Hematopoietic multipotent progenitor cell treated with erythropoietin and hydrocortisone succinate and interleukin-3 and kit ligand, for 17 days (in vitro differentiated cells): Measurements from ENCODE around the gene AKT1.

Source experiments
- DNase-seq: peaks from one replicate; pipeline ENCODE4 v3.0.0-alpha.2; 2015; ENCODE audit warnings: low spot score

The AKT1 gene

DNA sequence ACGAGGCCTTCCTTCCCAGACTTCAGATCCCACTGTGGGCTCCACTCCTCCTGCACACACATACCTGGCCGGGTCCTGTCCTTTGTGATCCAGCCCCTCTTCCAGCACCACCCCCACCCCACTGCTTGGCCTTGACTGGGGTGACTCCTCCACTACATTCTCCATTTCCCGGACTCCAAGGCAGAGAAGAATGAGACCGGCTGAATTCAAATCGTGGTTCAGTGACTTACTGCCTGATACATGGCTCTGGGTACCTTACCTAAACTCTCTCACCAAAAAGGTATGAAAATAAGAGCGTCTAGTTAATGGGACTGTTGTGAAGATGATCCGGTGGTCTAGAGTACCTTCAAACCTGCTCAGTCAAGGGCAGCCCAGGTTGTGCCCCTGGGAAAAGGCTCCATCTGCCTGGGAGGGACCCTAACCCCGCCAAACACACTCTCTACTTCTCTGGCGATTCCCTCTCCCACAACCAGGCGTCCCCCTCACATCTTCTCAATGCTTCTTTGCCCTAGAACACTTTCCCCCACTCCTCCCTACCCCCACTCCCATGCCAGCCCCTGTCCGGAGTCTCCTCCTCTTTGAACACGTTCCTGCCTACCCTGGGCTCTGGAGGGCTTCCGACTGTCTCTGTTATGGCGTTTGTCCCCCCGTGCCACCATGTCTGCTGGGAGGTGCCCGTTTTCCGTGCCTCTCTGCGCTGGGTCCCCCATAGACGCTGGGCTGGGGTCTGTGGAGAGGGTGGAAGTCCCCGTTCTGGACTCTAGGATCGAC lies 3.9 kb upstream of the AKT1 start:
- DNase-seq, result no peak

DNA sequence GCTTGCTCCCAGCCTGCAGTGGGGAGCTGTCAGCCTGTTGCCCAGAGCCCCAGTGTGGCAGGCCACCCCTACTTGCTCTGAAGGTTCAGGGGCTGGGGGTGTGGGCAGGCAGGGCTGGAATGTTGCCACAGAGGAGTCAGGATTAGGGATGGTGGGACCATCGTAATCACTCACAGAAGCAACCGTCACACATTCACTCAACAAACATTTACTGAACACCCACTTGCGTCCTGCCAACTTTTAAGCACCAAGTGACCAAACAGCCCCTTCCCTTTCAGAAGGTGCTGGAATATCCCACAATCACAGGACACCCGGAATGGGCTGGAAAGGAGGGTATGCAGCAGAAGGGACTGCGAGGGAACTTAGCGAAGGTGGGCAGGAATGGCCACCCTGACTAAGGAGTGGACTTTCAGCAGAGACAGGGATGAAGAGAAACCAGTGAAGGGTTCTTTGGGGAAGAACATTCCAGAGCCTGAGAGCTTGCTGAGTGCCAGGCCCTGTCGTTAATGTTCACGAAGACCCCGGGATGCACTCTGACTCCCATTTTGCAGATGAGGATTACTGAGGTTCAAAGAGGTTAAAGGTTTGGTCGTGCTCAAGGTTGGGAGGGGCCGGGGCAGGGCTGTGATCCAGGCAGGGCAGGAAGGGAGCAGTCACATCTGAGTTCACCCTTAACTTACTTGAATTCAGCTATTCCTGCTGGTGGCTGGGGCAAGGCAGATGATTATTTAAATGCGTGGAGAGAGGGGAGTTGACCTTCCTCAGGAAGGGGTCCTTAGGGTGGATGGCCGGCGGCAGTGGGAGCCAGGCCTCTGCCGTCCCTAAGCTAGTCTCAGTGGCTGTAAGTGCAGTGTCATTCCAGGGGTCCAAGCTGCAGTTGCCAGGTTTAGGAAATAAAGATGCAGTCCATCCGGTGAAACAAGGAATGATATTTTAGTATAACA lies 3.0 kb upstream of the AKT1 start:
- no peak for DNase-seq

DNA sequence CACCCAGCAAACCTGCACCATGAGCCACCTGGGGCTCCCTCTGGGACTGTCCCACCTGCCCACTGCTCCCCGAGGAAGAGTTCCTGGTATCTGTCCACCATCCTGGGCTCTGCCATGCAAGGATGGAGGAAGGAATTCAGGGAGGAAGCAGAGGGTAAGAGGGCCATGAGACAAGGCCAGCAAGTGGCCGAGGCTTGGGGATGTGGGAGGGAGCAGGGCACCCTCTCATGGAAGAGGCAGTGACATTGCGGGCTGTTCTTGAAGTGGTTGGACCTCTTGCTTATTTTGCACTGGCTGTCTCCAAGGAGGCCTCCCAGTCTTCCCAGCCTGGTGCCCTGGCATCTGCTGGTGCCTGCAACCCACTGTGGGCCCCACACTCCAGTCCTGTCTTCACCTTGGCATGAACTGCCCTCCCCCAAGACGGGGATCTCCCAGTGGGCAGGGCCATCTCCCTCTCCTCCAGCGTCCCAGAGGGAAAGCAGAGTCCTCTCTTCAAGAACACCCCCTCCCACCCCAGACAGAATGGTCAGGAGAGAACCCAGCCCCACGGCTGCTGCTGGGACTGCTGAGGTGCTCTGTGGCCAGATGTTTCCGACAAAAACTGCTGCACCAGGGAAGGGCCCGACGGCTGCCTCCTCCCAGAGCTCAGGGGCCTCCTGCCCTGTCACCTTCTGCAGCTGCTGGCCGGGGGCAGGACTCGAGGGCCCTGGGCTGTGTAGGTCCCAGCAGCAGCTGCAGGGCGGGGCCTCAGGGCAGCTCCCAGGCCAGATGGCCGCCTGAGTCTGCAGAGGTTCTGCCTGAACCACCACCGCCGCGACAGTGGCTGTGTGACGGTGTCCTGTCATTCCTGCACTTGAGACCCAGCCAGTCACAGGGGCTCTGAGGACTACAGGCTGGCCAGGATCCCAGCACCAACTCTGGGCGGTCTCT lies 1.8 kb upstream of the AKT1 start:
- no peak for DNase-seq

DNA sequence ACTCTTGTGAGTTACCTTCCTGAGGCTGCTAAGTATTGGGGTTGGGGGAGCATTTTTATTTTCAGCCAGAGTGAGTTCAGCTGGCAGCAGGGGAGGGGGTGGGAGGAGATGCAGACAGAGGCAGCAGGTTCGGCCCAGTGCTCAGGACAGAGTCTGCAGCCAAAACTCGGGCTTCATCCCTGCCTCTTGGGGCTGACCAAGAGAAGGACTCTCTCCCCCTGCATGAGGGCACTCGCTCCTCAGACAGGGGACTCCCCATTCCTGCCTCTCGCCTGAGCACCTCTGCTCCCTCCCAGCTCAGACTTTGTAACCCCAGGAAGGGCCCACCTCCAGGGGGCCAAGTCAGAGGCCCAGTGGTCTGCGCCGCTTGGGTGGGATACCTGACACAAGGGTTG lies 1.1 kb upstream of the AKT1 start:
- DNase-seq, result no peak

DNA sequence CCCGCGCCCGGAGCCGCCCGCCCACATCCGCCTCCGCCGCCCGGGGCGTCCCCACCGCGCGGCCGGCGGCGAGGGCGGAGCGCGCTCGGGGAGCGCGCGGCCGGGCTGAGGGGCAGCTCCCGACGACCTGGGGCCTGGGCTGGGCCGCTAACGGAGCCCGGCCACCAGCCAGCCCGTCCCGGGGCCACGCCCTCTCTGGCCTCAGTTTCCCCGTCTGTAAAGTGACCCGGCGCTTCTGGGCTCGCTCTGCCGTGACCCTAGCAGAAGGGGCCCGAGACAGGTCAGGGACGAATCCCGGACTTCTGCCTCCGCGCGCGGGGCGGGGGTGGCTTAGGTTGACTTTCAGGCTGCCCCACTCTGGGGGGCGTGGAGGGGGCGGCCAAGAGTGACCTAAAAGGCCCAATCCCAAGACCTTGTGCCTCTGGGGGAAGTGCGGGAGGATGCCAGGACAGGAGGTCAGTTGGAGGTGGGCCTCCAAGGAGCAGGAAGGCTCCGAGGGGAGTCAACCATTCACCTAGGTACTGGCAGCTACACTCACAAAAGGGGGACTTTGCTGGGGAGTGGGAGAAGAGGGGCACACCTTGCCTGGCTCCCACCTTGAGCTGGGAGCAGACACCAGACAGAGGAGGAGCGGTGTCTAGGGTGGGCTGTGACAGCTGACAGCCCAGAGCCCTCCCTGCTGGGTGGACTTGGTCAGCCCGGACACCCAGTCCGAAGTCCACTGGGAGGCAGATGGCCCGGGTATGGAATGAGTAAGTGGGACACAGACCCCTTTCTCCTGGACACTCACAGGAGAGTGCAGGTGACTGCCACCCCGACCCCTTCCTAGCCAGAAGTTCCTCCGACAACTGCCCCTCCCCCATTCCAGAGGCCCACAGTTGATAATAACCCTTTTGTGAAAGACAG lies 486 bp upstream of the AKT1 start:
- DNase-seq, result peak; percentile 20

DNA sequence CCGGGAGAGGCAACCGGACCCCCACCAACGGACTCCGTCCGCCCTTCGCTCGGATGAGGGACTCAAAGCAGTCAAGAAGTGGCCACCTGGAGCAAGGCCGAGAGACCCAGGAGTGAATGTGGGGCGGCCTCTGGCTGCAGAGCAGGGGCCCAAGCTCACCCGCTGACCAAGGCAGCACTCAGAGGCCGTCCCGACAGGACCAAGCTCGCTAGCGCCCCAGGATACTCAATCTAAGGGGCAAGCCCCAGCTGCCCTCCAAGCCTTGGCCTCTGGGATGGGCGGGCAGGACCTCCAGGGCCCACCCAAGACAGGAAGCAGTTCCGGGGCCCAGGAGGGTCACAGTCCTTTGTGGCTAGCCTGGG lies 936 bp downstream of the AKT1 start:
- DNase-seq, result peak; percentile 9

DNA sequence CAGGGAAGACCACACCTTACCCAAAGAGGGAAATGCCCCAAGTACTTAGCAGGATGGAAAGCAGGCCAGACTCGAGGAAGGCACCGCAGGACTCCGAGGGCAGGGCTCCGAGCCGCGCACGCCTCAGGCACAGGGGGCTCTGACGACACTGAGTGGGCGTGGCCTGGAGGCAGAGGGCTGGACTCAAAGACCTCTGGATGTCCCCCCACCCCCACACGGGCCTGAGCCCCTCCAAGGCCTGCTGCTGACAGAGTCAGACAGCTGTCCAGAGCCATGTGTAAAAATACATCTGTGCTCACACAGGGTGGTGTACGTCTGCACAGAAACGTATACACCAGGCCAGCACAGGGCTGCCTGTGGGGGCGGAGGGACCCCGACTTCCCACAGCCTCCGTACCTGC lies 1.4 kb downstream of the AKT1 start:
- peak; percentile 14 for DNase-seq

DNA sequence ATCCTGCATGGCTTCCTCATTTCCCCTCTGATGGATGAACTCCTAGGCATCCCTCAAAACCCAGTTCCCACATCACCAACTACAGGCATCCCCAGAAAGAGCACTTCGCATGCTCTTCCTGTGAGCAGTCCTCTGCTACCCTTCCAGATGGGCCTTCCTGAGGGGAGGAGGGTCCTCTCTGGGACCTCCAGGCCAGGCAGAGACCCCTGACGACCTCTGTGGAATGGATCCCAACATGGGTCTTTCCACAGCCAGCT lies 1.9 kb downstream of the AKT1 start:
- no peak for DNase-seq

DNA sequence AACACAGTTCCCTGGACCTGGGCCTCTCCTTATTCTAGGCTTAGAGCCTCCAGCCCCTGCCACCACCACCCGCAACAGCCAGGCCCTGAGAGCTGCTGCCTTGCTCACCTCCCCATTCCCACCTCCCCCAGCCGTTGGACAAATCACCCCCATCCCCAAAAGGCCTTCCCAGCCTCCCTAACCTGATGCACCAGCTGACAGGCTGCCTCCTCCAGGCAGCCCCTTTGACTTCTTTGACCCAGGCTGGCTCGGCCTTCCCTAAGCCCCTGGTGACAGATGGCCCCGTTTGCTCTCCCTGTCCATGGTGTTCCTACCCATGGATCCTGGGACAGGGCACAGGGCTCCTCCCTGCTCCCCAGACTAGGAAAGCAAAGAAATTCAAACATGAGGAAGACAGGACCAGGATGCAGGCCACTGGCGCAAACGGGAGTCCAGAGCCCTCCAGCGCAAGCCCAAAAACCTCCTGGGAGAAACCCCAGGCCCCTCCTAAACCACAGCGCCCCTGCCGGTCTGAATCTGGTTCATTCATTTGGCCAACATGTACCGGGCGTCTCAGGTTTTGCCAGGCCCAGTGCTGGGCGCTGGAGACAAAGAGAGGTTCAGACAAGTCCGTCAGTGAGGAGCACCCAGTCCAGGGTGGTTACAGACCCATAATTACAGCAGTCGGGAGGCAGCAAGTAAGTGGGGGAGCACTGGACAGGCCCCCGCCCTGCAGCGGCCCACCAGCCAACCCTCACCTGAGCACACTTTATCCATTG lies 2.4 kb downstream of the AKT1 start:
- DNase-seq, result no peak

DNA sequence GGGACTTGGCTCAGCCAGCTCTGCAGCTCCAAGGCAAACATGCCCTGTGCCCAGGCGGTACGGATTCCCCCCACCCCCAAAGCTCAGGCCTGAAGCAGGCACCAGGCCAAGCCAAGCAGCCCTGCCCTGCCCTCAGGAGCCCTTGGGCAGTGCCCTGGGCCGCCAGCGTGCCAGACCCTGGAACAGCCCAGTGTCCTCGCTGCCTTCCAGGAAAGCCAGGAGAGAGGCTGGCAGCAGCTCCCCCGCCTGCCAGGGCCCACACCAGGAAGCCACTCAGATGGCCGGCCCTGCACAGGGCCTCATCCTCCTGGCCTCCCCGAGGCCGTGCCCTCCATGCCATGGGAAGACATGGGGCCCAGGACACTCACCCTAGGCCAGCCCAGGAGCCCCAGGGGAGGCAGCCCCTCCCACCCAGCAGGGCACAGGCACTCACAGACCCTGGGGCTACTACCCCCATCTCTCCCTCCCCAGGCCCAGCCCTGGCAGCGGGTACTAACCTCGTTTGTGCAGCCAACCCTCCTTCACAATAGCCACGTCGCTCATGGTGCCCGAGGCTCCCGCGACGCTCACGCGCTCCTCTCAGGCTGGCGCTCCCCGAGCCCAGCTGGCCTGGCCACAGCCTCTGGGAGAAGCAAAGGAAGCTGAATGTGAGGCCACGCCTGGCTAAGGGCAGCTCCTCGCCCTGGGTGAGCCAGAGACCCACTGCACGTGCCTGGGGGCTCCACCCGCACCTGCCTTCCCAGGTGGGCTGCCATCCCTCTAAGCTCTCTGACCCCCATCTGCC lies 3.3 kb downstream of the AKT1 start:
- no peak for DNase-seq

DNA sequence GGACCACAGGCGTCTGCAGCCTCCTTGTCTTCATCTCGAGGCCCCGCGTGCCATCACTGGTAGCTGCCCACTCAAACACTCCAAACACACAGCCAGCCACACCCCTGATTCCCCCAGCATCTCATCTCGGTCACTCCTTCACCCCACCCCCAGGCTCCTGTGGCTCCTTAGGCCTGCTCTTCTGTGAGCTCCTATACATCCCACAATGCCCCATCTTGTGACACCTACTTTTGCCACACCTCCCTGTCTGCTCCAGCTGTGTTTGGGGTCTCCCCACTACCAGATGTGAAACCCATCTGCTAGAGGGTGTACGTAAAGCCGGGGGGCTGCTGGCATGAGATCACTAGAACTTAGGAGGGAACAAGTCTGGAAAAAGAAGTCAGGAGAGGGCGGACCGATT lies 4.1 kb downstream of the AKT1 start:
- no peak for DNase-seq

DNA sequence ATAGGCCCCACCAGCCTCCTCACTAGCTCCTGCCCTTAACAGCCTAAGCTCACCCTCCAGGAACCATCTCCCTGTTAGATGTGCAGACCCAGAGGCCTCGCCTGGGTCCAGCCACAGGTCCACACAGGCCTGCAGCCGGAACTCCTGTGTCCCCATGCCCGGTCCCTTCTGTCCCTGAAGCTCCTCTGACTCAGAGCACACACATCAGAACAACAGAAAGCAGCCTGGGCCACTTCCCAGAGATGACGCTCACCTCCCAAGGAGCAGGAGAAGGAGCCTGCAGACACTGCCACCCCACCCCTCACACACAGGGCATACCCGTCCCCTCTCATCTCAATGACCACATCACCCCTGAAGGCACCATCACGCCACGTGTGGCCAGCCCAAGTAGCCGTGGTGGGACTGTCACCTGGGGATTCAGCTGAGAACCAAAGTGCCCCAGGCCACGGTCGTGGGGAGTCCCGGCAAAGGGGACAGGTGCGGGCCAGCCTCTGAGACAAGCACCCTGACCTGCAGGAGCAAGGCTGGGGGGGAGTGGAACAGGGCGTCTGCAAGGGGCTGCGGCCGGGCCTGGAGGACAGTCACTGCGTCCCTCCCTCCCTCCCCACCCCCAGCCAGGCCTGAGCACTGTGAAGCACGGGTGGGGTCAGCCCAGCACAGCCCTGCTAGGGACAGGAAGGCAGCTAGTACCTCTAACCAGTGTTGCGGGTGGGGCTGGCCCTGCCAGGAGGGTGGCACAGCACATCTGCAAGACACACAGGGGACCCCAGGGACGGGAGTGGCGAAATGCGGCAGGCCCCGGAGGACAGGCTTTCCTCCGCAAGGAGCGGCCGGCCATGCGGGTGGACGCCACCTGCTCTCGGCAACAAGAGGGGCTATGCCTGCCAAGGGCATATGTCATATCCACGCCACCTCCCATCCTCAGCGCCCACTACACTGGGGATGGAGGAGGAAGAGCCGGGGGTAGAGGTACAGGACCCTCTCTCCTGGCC lies 5.5 kb downstream of the AKT1 start:
- no peak for DNase-seq

DNA sequence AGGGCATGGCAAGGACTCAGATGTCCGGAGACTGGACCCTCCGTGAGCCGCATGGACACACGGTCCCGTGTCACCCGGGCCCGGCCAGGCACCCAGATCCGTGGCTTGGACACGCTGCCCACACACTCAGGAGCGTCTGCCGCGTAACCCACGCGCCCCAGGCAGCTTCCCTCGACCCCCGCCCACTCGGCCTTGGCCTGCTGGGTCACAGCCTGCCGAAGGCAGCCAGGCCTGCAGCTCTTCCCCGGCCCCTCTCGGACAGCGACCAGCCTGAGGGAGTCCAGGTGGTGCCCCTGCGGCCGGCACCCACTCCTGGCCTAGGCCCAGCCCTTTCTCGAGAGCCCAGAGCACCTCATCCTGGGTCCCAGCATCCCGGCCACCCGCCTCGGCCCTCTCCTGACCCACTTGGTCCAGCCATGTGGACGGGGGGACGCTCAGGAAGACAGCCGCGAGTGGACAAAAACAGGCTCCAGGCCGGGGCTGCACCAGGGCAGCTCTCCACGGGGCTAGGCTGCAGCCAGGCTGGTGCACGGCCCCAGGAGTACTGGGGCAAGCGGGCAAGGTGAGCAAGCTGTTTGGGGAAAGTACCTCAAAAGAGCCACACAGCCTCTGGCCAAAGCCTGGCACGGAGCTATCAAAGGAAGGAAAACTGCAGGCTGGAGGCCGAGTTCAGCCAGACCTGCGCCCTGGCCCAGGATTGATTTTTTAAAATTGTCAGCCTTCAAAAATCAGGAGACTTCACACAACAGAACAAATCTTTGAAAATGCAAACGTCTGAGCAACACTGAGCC lies 6.5 kb downstream of the AKT1 start:
- no peak for DNase-seq

DNA sequence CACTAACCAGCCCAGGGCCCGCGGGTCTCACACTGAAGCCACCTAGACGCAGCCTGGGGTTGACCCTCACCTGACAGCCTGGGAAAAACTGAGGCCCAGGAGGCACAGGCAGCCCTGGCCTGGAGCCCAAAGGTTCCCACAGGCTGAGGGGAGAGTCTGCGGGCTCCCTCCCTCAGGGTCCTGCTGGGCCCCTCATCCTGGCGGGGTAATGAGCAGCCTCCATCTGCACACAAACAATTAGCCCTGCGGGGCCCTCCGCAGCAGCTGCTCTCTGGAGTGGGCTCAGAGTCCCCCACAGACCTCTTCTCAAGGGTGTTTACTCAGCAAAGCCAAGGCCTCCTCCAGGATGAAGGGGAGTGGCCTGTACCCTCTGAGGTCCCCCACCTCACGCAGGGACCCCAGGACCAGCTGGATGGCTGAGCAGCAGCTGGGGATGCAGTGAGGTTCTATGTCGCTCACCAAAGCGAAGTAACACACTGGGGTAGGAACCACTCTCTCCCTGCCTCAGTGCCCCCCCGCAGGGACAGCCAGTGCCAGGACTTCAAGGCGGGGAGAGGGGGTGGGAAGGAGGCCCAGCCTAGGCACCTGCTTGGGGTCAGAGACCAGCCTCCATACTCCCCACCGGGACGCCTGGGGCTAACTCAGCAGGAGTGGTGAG lies 7.3 kb downstream of the AKT1 start:
- no peak for DNase-seq

DNA sequence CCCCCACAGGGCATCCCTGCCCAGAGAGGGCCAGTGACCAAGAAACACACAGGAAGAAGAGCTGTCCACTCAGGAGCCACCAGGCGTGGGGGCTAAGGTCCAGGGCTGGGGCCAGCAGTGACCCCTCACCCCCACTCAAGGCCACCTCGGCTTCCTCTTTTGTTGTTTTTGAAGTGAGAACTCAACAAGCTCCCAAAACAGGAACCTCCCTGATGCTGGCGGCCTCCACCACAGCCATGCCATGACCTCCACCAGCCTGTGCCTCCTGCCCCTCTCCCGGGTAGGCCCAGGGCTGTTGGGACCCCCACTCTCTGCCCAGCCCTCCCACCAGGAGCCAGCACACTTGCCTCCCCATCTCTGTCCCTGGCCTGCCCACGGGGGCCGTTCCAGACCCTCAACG lies 7.8 kb downstream of the AKT1 start:
- no peak for DNase-seq

DNA sequence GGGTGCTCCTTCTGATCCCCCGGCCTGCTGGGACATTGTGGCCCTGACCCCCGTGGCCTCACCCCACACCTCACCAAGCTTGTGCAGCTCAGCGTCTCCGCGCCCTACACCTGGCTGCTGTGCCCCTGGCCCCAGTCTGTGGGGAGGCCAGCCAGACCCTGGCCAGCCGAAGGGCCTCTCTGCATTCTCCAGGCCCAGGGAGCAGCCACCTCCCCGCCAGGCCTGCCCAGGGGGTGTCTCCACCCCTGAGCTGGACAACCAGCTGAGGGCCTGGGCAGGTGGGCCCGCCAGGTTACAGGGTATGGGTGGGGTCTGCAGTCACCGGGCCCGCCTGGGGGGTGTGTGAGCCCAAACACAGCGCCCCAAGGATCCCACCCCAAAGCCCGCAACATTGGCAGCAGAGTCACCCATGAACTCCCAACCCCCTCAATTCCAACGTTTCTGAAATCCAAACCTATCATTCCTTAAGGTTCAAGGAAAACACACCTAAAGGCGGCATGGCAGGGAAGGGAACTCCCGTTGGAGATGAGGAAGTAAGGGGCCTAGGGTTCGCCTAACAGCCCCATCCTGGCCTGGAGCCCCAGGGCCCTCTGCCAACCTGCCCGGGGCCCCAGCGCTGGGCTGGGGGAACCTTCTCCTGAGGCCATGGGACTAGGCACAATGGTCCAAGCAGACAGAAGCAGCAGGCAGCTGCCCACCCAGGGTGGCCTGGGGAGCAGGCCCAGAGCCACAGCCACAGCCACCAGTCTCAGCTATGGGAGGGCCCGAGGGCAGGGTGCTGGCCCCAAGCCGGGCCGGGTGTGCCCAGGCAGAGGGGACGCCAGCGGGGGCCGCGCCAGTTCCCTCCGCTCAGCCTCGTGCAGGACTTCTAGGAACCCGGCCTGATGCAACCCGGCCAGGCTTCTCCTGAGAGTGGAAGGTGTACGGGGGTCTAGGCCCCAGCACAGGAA lies 8.5 kb downstream of the AKT1 start:
- no peak for DNase-seq
